ENCODE data around the gene SPOCK2.

The SPOCK2 gene

GRCh38 chr10:72063703-72064391 lies 24.5 kb downstream of the SPOCK2 start:
- DNase-seq (ENCODE audit: low read depth) = no peak
- TF ChIP-seq CTCF (IDR thresholded peaks at IDR 0.05; ENCODE audit: low read depth, low read length, missing control alignments) = no peak
- H3K4me3 ChIP-seq (ENCODE audit: low read depth, low read length) = no peak overlapping the region

GRCh38 chr10:72062832-72063702 lies 25.3 kb downstream of the SPOCK2 start:
- H3K4me3 ChIP-seq (ENCODE audit: low read depth, low read length) = no peak overlapping the region
- TF ChIP-seq CTCF (IDR thresholded peaks at IDR 0.05; ENCODE audit: low read depth, low read length, missing control alignments) = no peak
- DNase-seq (ENCODE audit: low read depth) = no peak

- TF ChIP-seq CTCF (IDR thresholded peaks at IDR 0.05; ENCODE audit: low read depth, low read length, missing control alignments) = no peak
- H3K4me3 ChIP-seq (ENCODE audit: low read depth, low read length) = no peak overlapping the region
- no peak for DNase-seq (ENCODE audit: low read depth)
These were observed 26.0 kb downstream of the SPOCK2 start for GRCh38 chr10:72062382-72062781.

GRCh38 chr10:72061930-72062329 lies 26.4 kb downstream of the SPOCK2 start:
- no peak for DNase-seq (ENCODE audit: low read depth)
- H3K4me3 ChIP-seq (ENCODE audit: low read depth, low read length) = no peak overlapping the region
- TF ChIP-seq CTCF (IDR thresholded peaks at IDR 0.05; ENCODE audit: low read depth, low read length, missing control alignments) = no peak

- no peak overlapping the region for H3K4me3 ChIP-seq (ENCODE audit: low read depth, low read length)
These were observed 26.9 kb downstream of the SPOCK2 start for GRCh38 chr10:72061491-72061890.

More at GRCh38 chr10:72061491-72061890, 26.9 kb downstream of the SPOCK2 start:
- peak; percentile 37 for TF ChIP-seq CTCF (IDR thresholded peaks at IDR 0.05; ENCODE audit: low read depth, low read length, missing control alignments)
- no peak for DNase-seq (ENCODE audit: low read depth)
